Gastrocnemius medialis (tissue), 4 donors: ENCODE measurements around the gene ZBTB20. TPM values are rescaled to one million over a fixed set of nuclear protein-coding genes. Genes with fewer than 3 reads are reported as not detected.

Experiments
- ATAC-seq, 2 donors: fragments of 150-250 bp; one replicate each; pipeline ENCODE4 v1.9.1; 2016
- DNase-seq, 2 donors: peaks; one replicate each; pipeline ENCODE4 v3.0.0-alpha.2; 2019
- H3K27ac ChIP-seq, 4 donors: fragments of 200-600 bp; sonication (generic); 1 replicate in 1 of 4; 2 replicates in 3 of 4; pipeline ENCODE4 v1.5.1; 2016 to 2018; ENCODE audit warnings: mild to moderate bottlenecking in 2 of 4, moderate library complexity in 1 of 4
- H3K27me3 ChIP-seq, 3 donors: fragments of 200-600 bp; sonication (generic) in 2 of 3; 1 replicate in 1 of 3; 2 replicates in 2 of 3; pipeline versions ENCODE4 v1.5.1 to v1.6.0; 2016 to 2019; ENCODE audit warnings: mild to moderate bottlenecking in 1 of 3, moderate library complexity in 1 of 3
- H3K36me3 ChIP-seq, 2 donors: fragments of 200-600 bp; sonication (generic) in 1 of 2; one replicate each; pipeline ENCODE4 v1.5.1; 2017 to 2018
- H3K4me1 ChIP-seq, 2 donors: fragments of 200-600 bp; sonication (generic) in 1 of 2; one replicate each; pipeline ENCODE4 v1.5.1; 2016 to 2017; ENCODE audit warnings: mild to moderate bottlenecking in 2 of 2
- H3K4me3 ChIP-seq, 4 donors: fragments of 200-600 bp; sonication (generic) in 3 of 4; 1 replicate in 1 of 4; 2 replicates in 3 of 4; pipeline ENCODE4 v1.5.1; 2016 to 2019; ENCODE audit warnings: mild to moderate bottlenecking in 2 of 4
- H3K9me3 ChIP-seq, 3 donors: fragments of 200-600 bp; sonication (generic) in 2 of 3; 1 replicate in 1 of 3; 2 replicates in 2 of 3; pipeline ENCODE4 v1.5.1; 2016 to 2019
- POLR2A ChIP-seq, 2 donors: fragments of 450-650 bp; IDR thresholded peaks; one replicate each; pipeline ENCODE4 v1.6.1; 2017; ENCODE audit warnings: antibody characterized with exemption in 2 of 2, mild to moderate bottlenecking in 2 of 2, moderate library complexity in 2 of 2
- in situ Hi-C, 4 donors: fragments of 200-750 bp; cut with MboI; loops; one replicate each; pipeline versions ENCODE4 v1.15.0 to v1.8.0; 2017; ENCODE audit warnings: low sequenced_read_pairs in 4 of 4
- intact Hi-C: fragments of 100-400 bp; cut with DNase I; formaldehyde crosslinking; loops from one replicate; pipeline ENCODE4 v1.15.1; 2023; ENCODE audit warnings: low total_unique reads
- total RNA-seq, 4 donors: library from RNA; depleted of rRNA; stranded (reverse); fragments of >200 nt; gene quantifications; one replicate each; pipeline versions ENCODE4 v1.1.0 to v1.2.3, GENCODE V29; 2016
- TF ChIP-seq, protein P1 (sequence below), 5 experiments: fragments of 450-650 bp in 3 of 5; fragments of 200-600 bp in 2 of 5; sonication (generic) in 2 of 5; IDR thresholded peaks in 4 of 5; conservative IDR thresholded peaks in 1 of 5; 1 replicate in 4 of 5; 2 replicates in 1 of 5; pipeline ENCODE4 v1.5.1; 2016 to 2019; ENCODE audit warnings: antibody characterized with exemption in 5 of 5, mild to moderate bottlenecking in 3 of 5, moderate library complexity in 3 of 5

ZBTB20 gene
- total RNA-seq, 4 donors from 2014 or later: 47.6 to 86.5 (median 69.0) TPM

GRCh38 chr3:114674036-114674435, 473.1 kb downstream of the ZBTB20 start:
- in situ Hi-C loops (no loop called here), intact Hi-C loops (no loop called here)
- no peaks in the 10 kb centered on the region for H3K36me3 ChIP-seq
- no peak for TF ChIP-seq POLR2A (IDR thresholded peaks at IDR 0.05)
- TF ChIP-seq, protein P1, sequence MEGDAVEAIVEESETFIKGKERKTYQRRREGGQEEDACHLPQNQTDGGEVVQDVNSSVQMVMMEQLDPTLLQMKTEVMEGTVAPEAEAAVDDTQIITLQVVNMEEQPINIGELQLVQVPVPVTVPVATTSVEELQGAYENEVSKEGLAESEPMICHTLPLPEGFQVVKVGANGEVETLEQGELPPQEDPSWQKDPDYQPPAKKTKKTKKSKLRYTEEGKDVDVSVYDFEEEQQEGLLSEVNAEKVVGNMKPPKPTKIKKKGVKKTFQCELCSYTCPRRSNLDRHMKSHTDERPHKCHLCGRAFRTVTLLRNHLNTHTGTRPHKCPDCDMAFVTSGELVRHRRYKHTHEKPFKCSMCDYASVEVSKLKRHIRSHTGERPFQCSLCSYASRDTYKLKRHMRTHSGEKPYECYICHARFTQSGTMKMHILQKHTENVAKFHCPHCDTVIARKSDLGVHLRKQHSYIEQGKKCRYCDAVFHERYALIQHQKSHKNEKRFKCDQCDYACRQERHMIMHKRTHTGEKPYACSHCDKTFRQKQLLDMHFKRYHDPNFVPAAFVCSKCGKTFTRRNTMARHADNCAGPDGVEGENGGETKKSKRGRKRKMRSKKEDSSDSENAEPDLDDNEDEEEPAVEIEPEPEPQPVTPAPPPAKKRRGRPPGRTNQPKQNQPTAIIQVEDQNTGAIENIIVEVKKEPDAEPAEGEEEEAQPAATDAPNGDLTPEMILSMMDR (IDR thresholded peaks at IDR 0.05 in 4 of 5, conservative IDR thresholded peaks at IDR 0.05 in 1 of 5): no peak
- H3K4me1 ChIP-seq: peaks cover 5 to 10% of the 10 kb centered on the region in 2 donors
- no peaks in the 10 kb centered on the region for H3K27me3 ChIP-seq
- no peak for DNase-seq
- no peaks in the 10 kb centered on the region for H3K9me3 ChIP-seq
- no peak overlapping the region for H3K4me3 ChIP-seq
- H3K27ac ChIP-seq: no peak overlapping the region
- no peak for ATAC-seq

GRCh38 chr3:114673481-114673880, 473.6 kb downstream of the ZBTB20 start:
- in situ Hi-C loops: no loop called here
- no peak for TF ChIP-seq POLR2A (IDR thresholded peaks at IDR 0.05)

GRCh38 chr3:114672692-114673447, 474.2 kb downstream of the ZBTB20 start:
- no peak overlapping the region for H3K4me3 ChIP-seq
- DNase-seq (no peak), ATAC-seq (no peak)
- no peaks in the 10 kb centered on the region for H3K36me3 ChIP-seq
- no peak overlapping the region for H3K27ac ChIP-seq
- intact Hi-C loops: no loop called here
- H3K9me3 ChIP-seq: no peaks in the 10 kb centered on the region
- H3K4me1 ChIP-seq: peaks cover 5 to 10% of the 10 kb centered on the region in 2 donors
- no peaks in the 10 kb centered on the region for H3K27me3 ChIP-seq
- in situ Hi-C loops: no loop called here
- no peak for TF ChIP-seq POLR2A (IDR thresholded peaks at IDR 0.05)
- TF ChIP-seq, protein P1 (IDR thresholded peaks at IDR 0.05 in 4 of 5, conservative IDR thresholded peaks at IDR 0.05 in 1 of 5): no peak

More at GRCh38 chr3:114673481-114673880, 473.6 kb downstream of the ZBTB20 start:
- H3K9me3 ChIP-seq: no peaks in the 10 kb centered on the region
- H3K27ac ChIP-seq: no peak overlapping the region
- peaks cover 5 to 10% of the 10 kb centered on the region in 2 donors for H3K4me1 ChIP-seq
- no peak for ATAC-seq
- H3K36me3 ChIP-seq: no peaks in the 10 kb centered on the region
- no peak overlapping the region for H3K4me3 ChIP-seq
- intact Hi-C loops: no loop called here
- no peaks in the 10 kb centered on the region for H3K27me3 ChIP-seq
- DNase-seq: no peak

DNA sequence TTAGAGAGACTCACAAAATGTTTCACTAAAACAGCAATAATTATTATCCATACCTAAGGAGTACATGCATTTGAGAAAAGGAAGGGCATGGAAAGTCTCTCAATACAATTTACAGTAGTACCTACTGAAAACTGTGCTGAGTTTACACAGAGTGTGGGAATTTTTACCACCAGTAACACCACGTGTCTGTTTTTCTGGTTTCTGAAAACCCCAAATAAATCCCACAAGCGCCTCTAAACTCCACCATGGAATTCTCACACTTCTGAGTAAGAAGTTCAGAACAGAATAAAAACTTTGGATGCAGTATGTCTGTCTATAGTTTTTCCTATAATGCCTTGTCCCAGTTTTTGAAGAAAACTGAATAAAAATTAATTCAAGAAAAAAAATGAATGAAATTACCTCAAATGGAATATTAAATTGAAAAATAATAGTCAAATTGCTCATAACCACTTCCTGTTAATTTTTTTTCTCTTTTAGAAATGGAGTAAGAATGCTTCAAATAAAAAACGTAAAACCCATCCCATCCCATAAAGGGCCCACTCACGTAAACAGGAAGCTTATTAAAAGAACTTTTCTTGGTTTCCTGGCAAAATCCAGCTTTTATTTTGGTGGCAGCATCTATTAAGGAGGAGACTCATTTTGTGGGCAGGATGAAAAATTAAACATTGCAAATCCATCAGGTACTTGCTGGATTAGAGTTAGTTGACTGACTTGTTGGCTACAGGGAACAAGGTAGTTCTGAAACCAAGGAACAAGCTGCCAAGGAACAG, 475.2 kb downstream of the ZBTB20 start:
- Histone ChIP-seq H3K36me3 (no peaks in the 10 kb centered on the region), H3K4me3 (no peak overlapping the region), H3K27me3 (no peaks in the 10 kb centered on the region), H3K27ac (no peak overlapping the region), H3K9me3 (no peaks in the 10 kb centered on the region), H3K4me1 (peaks cover 5 to 15% of the 10 kb centered on the region in 2 donors)
- ATAC-seq (no peak), DNase-seq (no peak)
- TF ChIP-seq POLR2A (IDR thresholded peaks at IDR 0.05): no peak
- TF ChIP-seq, protein P1 (IDR thresholded peaks at IDR 0.05 in 4 of 5, conservative IDR thresholded peaks at IDR 0.05 in 1 of 5): no peak
- intact Hi-C loops: no loop called here
- in situ Hi-C loops: no loop called here

GRCh38 chr3:114669614-114670013, 477.5 kb downstream of the ZBTB20 start:
- Histone ChIP-seq H3K4me3 (no peak overlapping the region), H3K36me3 (no peaks in the 10 kb centered on the region), H3K9me3 (no peaks in the 10 kb centered on the region), H3K27me3 (no peaks in the 10 kb centered on the region), H3K27ac (no peak overlapping the region), H3K4me1 (peaks cover 5 to 24% of the 10 kb centered on the region in 2 donors)
- in situ Hi-C loops (no loop called here), intact Hi-C loops (loop anchor here (5.0 kb wide), 1 partner anchor 37 kb away; no protein-coding TSS in a partner anchor)
- no peak for TF ChIP-seq POLR2A (IDR thresholded peaks at IDR 0.05)
- TF ChIP-seq, protein P1 (IDR thresholded peaks at IDR 0.05 in 4 of 5, conservative IDR thresholded peaks at IDR 0.05 in 1 of 5): no peak
- no peak for DNase-seq
- no peak for ATAC-seq
